Ascending aorta (tissue), 2 donors: ENCODE results near the gene LGR4. TPM values are rescaled to one million over a fixed set of nuclear protein-coding genes. Genes with fewer than 3 reads are reported as not detected.
A peak's percentile ranks its signal among the peaks of the same experiment; 100 is the strongest.

Experiments
- DNase-seq, 2 donors: peaks; one replicate each; pipeline ENCODE4 v3.0.0-alpha.2; 2019; ENCODE audit warnings: low spot score in 2 of 2
- H3K27ac ChIP-seq, 2 donors: fragments of 200-600 bp; sonication (generic); one replicate each; pipeline ENCODE4 v1.5.1; 2016 to 2017; ENCODE audit warnings: mild to moderate bottlenecking in 1 of 2
- H3K27me3 ChIP-seq: fragments of 200-600 bp; sonication (generic); one replicate; pipeline ENCODE4 v1.5.1; 2017
- H3K36me3 ChIP-seq, 2 donors: fragments of 200-600 bp; sonication (generic); one replicate each; pipeline ENCODE4 v1.5.1; 2016
- H3K4me1 ChIP-seq, 2 donors: fragments of 200-600 bp; sonication (generic); one replicate each; pipeline ENCODE4 v1.5.1; 2016 to 2017; ENCODE audit warnings: mild to moderate bottlenecking in 1 of 2
- H3K4me3 ChIP-seq, 2 donors: fragments of 200-600 bp; sonication (generic); one replicate each; pipeline ENCODE4 v1.5.1; 2016 to 2017; ENCODE audit warnings: mild to moderate bottlenecking in 1 of 2
- H3K9me3 ChIP-seq, 2 donors: fragments of 200-600 bp; sonication (generic); one replicate each; pipeline ENCODE4 v1.5.1; 2016
- intact Hi-C: fragments of 100-400 bp; cut with DNase I; formaldehyde crosslinking; loops from one replicate; pipeline ENCODE4 v1.15.1; 2023
- total RNA-seq: library from RNA; depleted of rRNA; stranded (reverse); fragments of >200 nt; gene quantifications from one replicate; pipeline ENCODE4 v1.1.0, GENCODE V29; 2016
- TF ChIP-seq, protein P1 (sequence below), 3 experiments: fragments of 200-600 bp in 2 of 3; fragments of 450-650 bp in 1 of 3; sonication (generic) in 2 of 3; IDR thresholded peaks; one replicate each; pipeline ENCODE4 v1.5.1; 2016 to 2019; ENCODE audit warnings: antibody characterized with exemption in 3 of 3, mild to moderate bottlenecking in 1 of 3, moderate library complexity in 1 of 3

LGR4 gene
- total RNA-seq, 1 donor from 2014 or later: 46.8 TPM

DNA sequence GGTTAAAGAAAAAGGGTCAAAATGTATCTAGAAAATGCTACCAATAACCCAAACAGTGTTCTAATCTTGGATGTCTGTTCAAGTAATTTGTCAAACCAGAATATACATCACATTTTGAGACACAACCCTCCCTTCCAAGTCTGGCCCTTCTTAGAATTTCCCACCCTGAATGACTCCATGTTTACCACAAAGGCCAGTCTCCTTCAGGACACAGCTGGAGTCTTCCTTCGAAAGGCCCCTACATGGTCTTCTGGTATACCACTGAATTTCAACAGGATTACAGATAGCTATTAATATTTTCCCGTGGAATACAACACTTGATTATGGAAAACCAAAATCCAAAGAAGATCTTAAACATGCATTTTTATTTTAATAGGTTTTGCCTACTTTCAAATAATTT lies 119.8 kb downstream of the LGR4 start:
- Histone ChIP-seq H3K4me3 (no peak overlapping the region), H3K27me3 (no peaks in the 10 kb centered on the region), H3K4me1 (peaks cover 0 to 7% of the 10 kb centered on the region in 2 donors), H3K9me3 (no peaks in the 10 kb centered on the region), H3K36me3 (no peaks in the 10 kb centered on the region), H3K27ac (no peak overlapping the region)
- intact Hi-C loops: no loop called here
- no peak for DNase-seq
- TF ChIP-seq, protein P1, sequence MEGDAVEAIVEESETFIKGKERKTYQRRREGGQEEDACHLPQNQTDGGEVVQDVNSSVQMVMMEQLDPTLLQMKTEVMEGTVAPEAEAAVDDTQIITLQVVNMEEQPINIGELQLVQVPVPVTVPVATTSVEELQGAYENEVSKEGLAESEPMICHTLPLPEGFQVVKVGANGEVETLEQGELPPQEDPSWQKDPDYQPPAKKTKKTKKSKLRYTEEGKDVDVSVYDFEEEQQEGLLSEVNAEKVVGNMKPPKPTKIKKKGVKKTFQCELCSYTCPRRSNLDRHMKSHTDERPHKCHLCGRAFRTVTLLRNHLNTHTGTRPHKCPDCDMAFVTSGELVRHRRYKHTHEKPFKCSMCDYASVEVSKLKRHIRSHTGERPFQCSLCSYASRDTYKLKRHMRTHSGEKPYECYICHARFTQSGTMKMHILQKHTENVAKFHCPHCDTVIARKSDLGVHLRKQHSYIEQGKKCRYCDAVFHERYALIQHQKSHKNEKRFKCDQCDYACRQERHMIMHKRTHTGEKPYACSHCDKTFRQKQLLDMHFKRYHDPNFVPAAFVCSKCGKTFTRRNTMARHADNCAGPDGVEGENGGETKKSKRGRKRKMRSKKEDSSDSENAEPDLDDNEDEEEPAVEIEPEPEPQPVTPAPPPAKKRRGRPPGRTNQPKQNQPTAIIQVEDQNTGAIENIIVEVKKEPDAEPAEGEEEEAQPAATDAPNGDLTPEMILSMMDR (IDR thresholded peaks at IDR 0.05): no peak

GRCh38 chr11:27350511-27350910 lies 122.1 kb downstream of the LGR4 start:
- Histone ChIP-seq H3K4me3 (no peak overlapping the region), H3K27ac (peak overlapping the region in 1 of 2 donors; percentile 32), H3K36me3 (no peaks in the 10 kb centered on the region), H3K27me3 (no peaks in the 10 kb centered on the region), H3K4me1 (peaks cover 0 to 9% of the 10 kb centered on the region in 2 donors), H3K9me3 (no peaks in the 10 kb centered on the region)
- intact Hi-C loops: no loop called here
- TF ChIP-seq, protein P1 (IDR thresholded peaks at IDR 0.05): no peak
- DNase-seq: no peak

- no peak overlapping the region for H3K27ac ChIP-seq
- TF ChIP-seq, protein P1 (IDR thresholded peaks at IDR 0.05): no peak
- no peaks in the 10 kb centered on the region for H3K36me3 ChIP-seq
- H3K4me3 ChIP-seq: no peak overlapping the region
- H3K4me1 ChIP-seq: peaks cover 0 to 9% of the 10 kb centered on the region in 2 donors
- DNase-seq: no peak
- H3K27me3 ChIP-seq: no peaks in the 10 kb centered on the region
- H3K9me3 ChIP-seq: no peaks in the 10 kb centered on the region
- intact Hi-C loops: no loop called here
These were observed 122.7 kb downstream of the LGR4 start for GRCh38 chr11:27349919-27350318.

- no peaks in the 10 kb centered on the region for H3K36me3 ChIP-seq
- peaks cover 0 to 9% of the 10 kb centered on the region in 2 donors for H3K4me1 ChIP-seq
- H3K4me3 ChIP-seq: no peak overlapping the region
- H3K27ac ChIP-seq: no peak overlapping the region
- no peaks in the 10 kb centered on the region for H3K27me3 ChIP-seq
- intact Hi-C loops: no loop called here
- TF ChIP-seq, protein P1 (IDR thresholded peaks at IDR 0.05): no peak
- no peak for DNase-seq
- H3K9me3 ChIP-seq: no peaks in the 10 kb centered on the region
These were observed 124.2 kb downstream of the LGR4 start for GRCh38 chr11:27348340-27348873.

DNA sequence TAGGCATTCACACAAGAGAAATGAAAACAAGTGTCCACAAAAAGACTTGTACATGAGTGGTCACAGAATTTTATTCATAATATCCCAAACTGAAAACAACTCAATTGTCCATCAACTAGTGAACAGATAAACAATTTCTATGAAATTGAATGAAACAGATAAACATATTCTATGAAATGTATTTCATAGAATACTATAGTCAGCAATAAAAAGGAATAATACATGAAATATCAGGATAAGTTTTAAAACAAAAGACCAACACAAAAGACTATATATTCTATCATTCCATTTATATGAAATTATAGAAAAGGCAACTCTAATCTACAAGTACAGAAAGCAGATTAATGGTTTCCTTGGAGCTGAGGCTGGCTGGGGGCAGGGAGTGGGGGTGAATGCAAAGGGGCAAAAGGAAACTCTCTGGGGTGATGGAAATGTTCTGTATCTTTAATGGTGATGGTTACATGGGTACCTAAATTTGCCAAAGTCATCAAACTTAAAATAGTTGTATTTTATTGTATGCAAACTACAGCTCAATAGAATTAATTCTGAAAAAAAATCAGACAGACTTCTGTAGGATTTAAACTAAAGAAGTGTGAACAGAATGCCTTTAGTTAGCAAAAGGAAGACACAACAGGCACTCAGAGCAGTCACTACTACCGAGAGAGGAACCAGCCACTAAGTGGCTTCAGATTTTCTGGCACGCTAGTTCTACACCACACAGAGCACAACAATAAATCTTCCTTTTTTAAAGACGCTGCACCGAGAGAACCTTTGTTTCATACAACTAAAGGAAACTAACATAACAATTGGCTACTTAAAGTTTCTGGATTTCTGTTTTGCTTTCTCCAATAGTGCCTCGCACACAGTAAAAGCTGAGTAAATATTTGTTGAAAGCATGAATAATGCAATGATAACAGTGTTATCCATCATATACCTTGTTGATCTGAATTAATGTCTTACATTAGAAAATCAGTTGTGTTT lies 124.9 kb downstream of the LGR4 start:
- intact Hi-C loops: no loop called here
- peaks cover 0 to 9% of the 10 kb centered on the region in 2 donors for H3K4me1 ChIP-seq
- no peak for DNase-seq
- no peaks in the 10 kb centered on the region for H3K27me3 ChIP-seq
- no peak overlapping the region for H3K27ac ChIP-seq
- TF ChIP-seq, protein P1 (IDR thresholded peaks at IDR 0.05): no peak
- H3K4me3 ChIP-seq: no peak overlapping the region
- H3K9me3 ChIP-seq: no peaks in the 10 kb centered on the region
- H3K36me3 ChIP-seq: no peaks in the 10 kb centered on the region
